Keratinocyte (primary cell): ENCODE data around the gene NT5DC3. TPM values are rescaled to one million over a fixed set of nuclear protein-coding genes. Genes with fewer than 3 reads are reported as not detected.

Experiments used
- DNase-seq: peaks from one replicate; pipeline ENCODE4 v3.0.0-alpha.2; 2011; ENCODE audit warnings: low read depth, missing footprints, low spot score
- FAIRE-seq: peaks from 2 replicates; lab custom pipeline; 2011; peaks lifted over from hg19 to GRCh38; lab: Jason Lieb, UNC
- H2AFZ ChIP-seq: 2 replicates; pipeline ENCODE4 v1.6.0; 2012; ENCODE audit warnings: low read length, control low read depth, inconsistent platforms; ENCODE audit not compliant: control insufficient read depth
- H3K27ac ChIP-seq: 2 replicates; pipeline ENCODE4 v1.5.1; 2011; ENCODE audit warnings: low read length; ENCODE audit not compliant: control insufficient read depth, insufficient read depth
- H3K27me3 ChIP-seq: 3 replicates; pipeline ENCODE4 v1.6.0; 2011; ENCODE audit warnings: low read length; ENCODE audit not compliant: control insufficient read depth, insufficient read depth; ENCODE audit errors: extremely low read depth
- H3K36me3 ChIP-seq, 2 experiments: 2 replicates in 1 of 2; 3 replicates in 1 of 2; pipeline ENCODE4 v1.5.1; 2011; ENCODE audit warnings: low read length in 2 of 2, mild to moderate bottlenecking in 1 of 2; ENCODE audit not compliant: control insufficient read depth in 2 of 2, insufficient read depth in 2 of 2; ENCODE audit errors: extremely low read depth in 1 of 2
- H3K4me1 ChIP-seq: 3 replicates; pipeline ENCODE4 v1.5.1; 2011; ENCODE audit warnings: low read length; ENCODE audit not compliant: control insufficient read depth, insufficient read depth; ENCODE audit errors: extremely low read depth
- H3K4me2 ChIP-seq: 3 replicates; pipeline ENCODE4 v1.6.0; 2011; ENCODE audit warnings: low read depth, low read length; ENCODE audit not compliant: control insufficient read depth, insufficient read depth; ENCODE audit errors: extremely low read depth
- H3K4me3 ChIP-seq, 3 experiments: fragments of 200-600 bp in 1 of 3; sonication (generic) in 1 of 3; 2 replicates in 2 of 3; 3 replicates in 1 of 3; pipeline ENCODE4 v1.5.1; 2011 to 2016; ENCODE audit warnings: low read length in 3 of 3, mild to moderate bottlenecking in 3 of 3, control low read depth in 2 of 3, inconsistent platforms in 1 of 3, low read depth in 1 of 3, mixed read lengths in 1 of 3, mixed run types in 1 of 3, moderate library complexity in 1 of 3; ENCODE audit not compliant: control insufficient read depth in 2 of 3, insufficient read depth in 2 of 3; ENCODE audit errors: extremely low read depth in 1 of 3
- H3K79me2 ChIP-seq: 2 replicates; pipeline ENCODE4 v1.6.0; 2012; ENCODE audit warnings: low read length; ENCODE audit not compliant: control insufficient read depth, insufficient read depth
- H3K9ac ChIP-seq: 3 replicates; pipeline ENCODE4 v1.6.0; 2011; ENCODE audit warnings: low read length; ENCODE audit not compliant: control insufficient read depth, insufficient read depth; ENCODE audit errors: extremely low read depth
- H3K9me1 ChIP-seq: 3 replicates; pipeline ENCODE4 v1.6.0; 2011; ENCODE audit warnings: low read length; ENCODE audit not compliant: control insufficient read depth, insufficient read depth; ENCODE audit errors: extremely low read depth
- H3K9me3 ChIP-seq: 2 replicates; pipeline ENCODE4 v1.5.1; 2012; ENCODE audit warnings: low read depth, low read length; ENCODE audit not compliant: control insufficient read depth
- H4K20me1 ChIP-seq: 3 replicates; pipeline ENCODE4 v1.6.0; 2011; ENCODE audit warnings: low read length; ENCODE audit not compliant: control insufficient read depth, insufficient read depth; ENCODE audit errors: extremely low read depth
- EZH2 ChIP-seq: IDR thresholded peaks from one replicate; pipeline ENCODE4 v1.6.1; 2012; ENCODE audit warnings: inconsistent platforms, mild to moderate bottlenecking, low read length, moderate library complexity
- dilution Hi-C: fragments of 300-500 bp; cut with MboI; formaldehyde crosslinking; loops from one replicate; pipeline ENCODE4 v1.7.0; 2020; ENCODE audit warnings: low sequenced_read_pairs; ENCODE audit not compliant: extremely low pct_ligation_motif_present
- polyA plus RNA-seq, 5 experiments: library from polyadenylated mRNA; depleted of rRNA in 3 of 5; stranded (reverse) in 3 of 5; stranded (forward) in 1 of 5; unstranded in 1 of 5; fragments of >200 nt; gene quantifications; 1 replicate in 1 of 5; 2 replicates in 3 of 5; 3 replicates in 1 of 5; pipeline versions ENCODE4 v1.2.1 to v1.2.3, GENCODE V29; 2011 to 2012; ENCODE audit warnings: missing spikeins in 2 of 5, low read depth in 1 of 5, low replicate concordance in 1 of 5
- TF ChIP-seq, protein P1 (sequence below), 3 experiments: IDR thresholded peaks in 1 of 3; conservative IDR thresholded peaks in 1 of 3; optimal IDR thresholded peaks in 1 of 3; 2 replicates in 2 of 3; 3 replicates in 1 of 3; pipeline versions ENCODE3 to v1.5.1; 2011; ENCODE audit warnings: low read length in 3 of 3, mild to moderate bottlenecking in 3 of 3, moderate library complexity in 2 of 3, control low read depth in 1 of 3, inconsistent platforms in 1 of 3; ENCODE audit not compliant: insufficient read depth in 2 of 3; ENCODE audit errors: extremely low read depth in 1 of 3

The NT5DC3 gene
- polyA plus RNA-seq, 1 donor (not counting 4 experiments of a cell fraction or from before 2014, with no cell fraction given), result 12.8 TPM

DNA sequence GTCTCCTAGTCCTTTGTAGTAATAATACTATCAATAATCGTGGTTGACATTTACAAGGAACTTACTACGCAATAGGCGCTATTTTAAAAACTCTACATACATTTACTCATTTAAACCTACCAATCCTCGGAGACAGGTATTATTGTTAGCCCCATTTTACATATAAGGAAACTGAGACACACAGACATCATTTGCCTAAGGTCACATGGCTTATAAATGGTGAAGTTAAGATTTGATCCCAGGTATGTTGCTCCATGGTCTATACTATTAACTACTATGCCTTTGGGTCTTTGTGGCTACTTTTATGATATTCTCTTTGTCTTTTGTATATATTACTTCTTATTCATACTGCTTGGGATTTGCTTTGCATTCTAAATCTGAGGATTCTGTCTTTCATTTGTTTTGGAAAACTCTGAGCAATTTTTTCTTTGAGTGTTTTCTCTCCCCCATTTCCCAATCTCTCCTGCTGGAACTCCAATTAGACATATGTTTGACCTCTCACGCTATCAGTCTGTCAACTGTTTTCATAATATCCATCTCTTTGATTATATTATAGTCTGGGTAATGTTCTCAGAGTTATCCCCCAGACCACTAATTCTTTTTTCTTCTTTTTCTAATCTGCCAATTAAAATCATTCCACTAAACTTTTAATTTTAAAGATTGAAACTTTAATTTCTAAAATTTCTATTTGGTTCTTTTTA, 10.9 kb downstream of the NT5DC3 start:
- FAIRE-seq, result no peak
- Histone ChIP-seq H3K9ac (no peak overlapping the region), H3K79me2 (peaks cover 97% of the 10 kb centered on the region), H2AFZ (no peak overlapping the region), H3K4me3 (no peak overlapping the region), H3K27me3 (no peaks in the 10 kb centered on the region), H4K20me1 (no peaks in the 10 kb centered on the region), H3K9me1 (no peaks in the 10 kb centered on the region), H3K27ac (no peak overlapping the region), H3K4me2 (no peak overlapping the region), H3K9me3 (no peaks in the 10 kb centered on the region), H3K36me3 (peaks cover 0 to 3% of the 10 kb centered on the region in 2 experiments), H3K4me1 (peaks cover 12% of the 10 kb centered on the region)
- dilution Hi-C loops, result no loop called here
- TF ChIP-seq, protein P1, sequence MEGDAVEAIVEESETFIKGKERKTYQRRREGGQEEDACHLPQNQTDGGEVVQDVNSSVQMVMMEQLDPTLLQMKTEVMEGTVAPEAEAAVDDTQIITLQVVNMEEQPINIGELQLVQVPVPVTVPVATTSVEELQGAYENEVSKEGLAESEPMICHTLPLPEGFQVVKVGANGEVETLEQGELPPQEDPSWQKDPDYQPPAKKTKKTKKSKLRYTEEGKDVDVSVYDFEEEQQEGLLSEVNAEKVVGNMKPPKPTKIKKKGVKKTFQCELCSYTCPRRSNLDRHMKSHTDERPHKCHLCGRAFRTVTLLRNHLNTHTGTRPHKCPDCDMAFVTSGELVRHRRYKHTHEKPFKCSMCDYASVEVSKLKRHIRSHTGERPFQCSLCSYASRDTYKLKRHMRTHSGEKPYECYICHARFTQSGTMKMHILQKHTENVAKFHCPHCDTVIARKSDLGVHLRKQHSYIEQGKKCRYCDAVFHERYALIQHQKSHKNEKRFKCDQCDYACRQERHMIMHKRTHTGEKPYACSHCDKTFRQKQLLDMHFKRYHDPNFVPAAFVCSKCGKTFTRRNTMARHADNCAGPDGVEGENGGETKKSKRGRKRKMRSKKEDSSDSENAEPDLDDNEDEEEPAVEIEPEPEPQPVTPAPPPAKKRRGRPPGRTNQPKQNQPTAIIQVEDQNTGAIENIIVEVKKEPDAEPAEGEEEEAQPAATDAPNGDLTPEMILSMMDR (optimal IDR thresholded peaks at IDR 0.05 in 1 of 3, IDR thresholded peaks at IDR 0.05 in 1 of 3, conservative IDR thresholded peaks at IDR 0.05 in 1 of 3; ENCODE audit: extremely low read depth in 1 of 3, insufficient read depth in 2 of 3, low read length in 3 of 3), result no peak
- DNase-seq, result no peak

DNA sequence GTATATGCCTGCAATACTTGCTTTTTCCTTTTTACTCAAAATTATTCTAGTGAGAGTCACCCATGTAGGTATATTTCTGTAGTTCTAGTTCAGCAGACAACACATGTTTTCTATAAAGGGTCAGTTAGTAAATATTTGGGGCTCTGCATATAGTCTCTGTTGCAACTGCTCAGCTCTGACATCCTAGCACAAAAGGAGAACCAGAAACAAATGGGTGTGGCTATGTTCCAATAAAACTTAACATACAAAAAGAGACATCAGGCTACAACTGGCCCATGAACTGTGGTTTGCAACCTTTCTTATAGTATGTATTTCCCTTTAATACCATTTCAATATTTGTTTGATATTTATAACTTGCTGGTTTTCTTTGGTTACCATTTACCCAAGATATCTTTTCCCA, 11.9 kb downstream of the NT5DC3 start:
- Histone ChIP-seq H3K27me3 (no peaks in the 10 kb centered on the region), H3K79me2 (peaks cover 97% of the 10 kb centered on the region), H3K9me1 (no peaks in the 10 kb centered on the region), H3K9me3 (no peaks in the 10 kb centered on the region), H3K36me3 (peaks cover 0 to 3% of the 10 kb centered on the region in 2 experiments), H4K20me1 (no peaks in the 10 kb centered on the region), H3K4me3 (no peak overlapping the region), H2AFZ (no peak overlapping the region), H3K9ac (no peak overlapping the region), H3K27ac (no peak overlapping the region), H3K4me2 (no peak overlapping the region), H3K4me1 (peaks cover 12% of the 10 kb centered on the region)
- dilution Hi-C loops, result no loop called here
- DNase-seq (no peak), FAIRE-seq (peak; percentile 41)
- no peak for TF ChIP-seq EZH2
- TF ChIP-seq, protein P1 (optimal IDR thresholded peaks at IDR 0.05 in 1 of 3, IDR thresholded peaks at IDR 0.05 in 1 of 3, conservative IDR thresholded peaks at IDR 0.05 in 1 of 3; ENCODE audit: extremely low read depth in 1 of 3, insufficient read depth in 2 of 3, low read length in 3 of 3), result no peak
